DOHH2 (cell line): ENCODE results near the gene KCNN2.

Source experiments
- CTCF ChIP-seq: fragments of 200-600 bp; sonication (generic); IDR thresholded peaks from one replicate; pipeline ENCODE4 v1.5.1; 2014; ENCODE audit warnings: antibody characterized with exemption, mild to moderate bottlenecking, low read depth, low read length; ENCODE audit not compliant: poor library complexity, severe bottlenecking
- EZH2phosphoT487 ChIP-seq: fragments of 200-600 bp; sonication (generic); IDR thresholded peaks from 2 replicates; pipeline ENCODE4 v1.6.1; 2017; ENCODE audit warnings: borderline replicate concordance, mild to moderate bottlenecking, antibody characterized with exemption, low read length, moderate library complexity, mixed read lengths

DNA sequence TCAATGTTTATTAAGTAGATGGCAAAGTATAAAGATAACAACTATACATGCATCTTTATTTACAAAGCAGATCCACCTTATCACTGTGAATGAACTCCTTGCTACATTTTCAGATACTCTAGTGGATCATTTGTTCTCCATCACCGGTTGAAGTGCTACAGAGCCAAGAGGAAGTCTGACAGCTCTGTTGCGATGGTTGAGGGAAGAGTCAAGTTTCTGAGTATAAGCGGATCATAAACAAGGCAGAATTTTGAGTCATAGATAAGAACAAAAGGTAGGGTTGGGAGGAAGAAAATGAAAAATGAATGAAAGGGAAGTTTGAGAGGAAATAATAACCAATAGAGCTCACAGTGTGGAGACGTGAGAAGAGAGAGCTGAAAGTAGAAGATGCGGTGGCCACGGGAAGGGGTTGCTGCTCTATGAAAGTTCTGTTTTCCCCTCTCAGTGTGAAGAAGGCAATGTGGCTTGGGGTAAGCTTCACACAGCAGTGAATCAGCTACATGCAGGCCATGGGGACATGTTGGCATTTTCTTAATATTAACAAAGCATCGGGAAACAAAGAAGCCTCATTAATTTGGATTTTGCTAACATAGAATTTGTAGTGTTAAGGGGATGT lies 30.8 kb upstream of the KCNN2 start:
- TF ChIP-seq CTCF (no peak), EZH2phosphoT487 (no peak)
